K562 (cell line): ENCODE results near the gene PTGES3L. TPM values are rescaled to one million over a fixed set of nuclear protein-coding genes. Genes with fewer than 3 reads are reported as not detected.

Experiments used
- ARID1B ChIP-seq: fragments of 450-650 bp; IDR thresholded peaks from 2 replicates; pipeline ENCODE4 v1.6.1; 2016; ENCODE audit warnings: antibody characterized with exemption, mild to moderate bottlenecking, inconsistent platforms
- BRD9 ChIP-seq: fragments of 450-650 bp; IDR thresholded peaks from 2 replicates; pipeline ENCODE4 v1.6.1; 2018; ENCODE audit warnings: low read depth; ENCODE audit not compliant: partially characterized antibody
- ETS2 ChIP-seq: IDR thresholded peaks from 2 replicates; pipeline ENCODE4 v1.6.1; 2016; ENCODE audit warnings: borderline replicate concordance, missing genetic modification characterization, mild to moderate bottlenecking, moderate library complexity, missing compliant biosample characterization; ENCODE audit not compliant: poor library complexity, severe bottlenecking
- FOSL1 ChIP-seq: fragments of 200-800 bp; sonication (Bioruptor generic); conservative IDR thresholded peaks from 2 replicates; pipeline ENCODE4 v1.6.1; 2016; ENCODE audit warnings: missing genetic modification characterization, missing compliant biosample characterization
- MXI1 ChIP-seq: IDR thresholded peaks from 2 replicates; pipeline ENCODE4 v1.6.1; 2011; ENCODE audit warnings: low read depth, mild to moderate bottlenecking, improper control_type of control experiment, low read length
- NFATC3 ChIP-seq: fragments of 450-650 bp; IDR thresholded peaks from 2 replicates; pipeline ENCODE4 v1.6.1; 2017; ENCODE audit warnings: mild to moderate bottlenecking
- NFRKB ChIP-seq: fragments of 450-650 bp; IDR thresholded peaks from 2 replicates; pipeline ENCODE4 v1.6.1; 2016; ENCODE audit warnings: low read depth
- RBM14 ChIP-seq: fragments of 200-400 bp; formaldehyde crosslinking; IDR thresholded peaks from 2 replicates; pipeline ENCODE4 v1.6.1; 2018; ENCODE audit warnings: low read depth, mild to moderate bottlenecking, low read length, moderate library complexity, borderline replicate concordance; ENCODE audit not compliant: insufficient read depth
- SAFB2 ChIP-seq: fragments of 200-400 bp; formaldehyde crosslinking; IDR thresholded peaks from 2 replicates; pipeline ENCODE4 v1.6.1; 2018; ENCODE audit warnings: borderline replicate concordance, low read length, low read depth, moderate library complexity; ENCODE audit not compliant: severe bottlenecking
- SIN3A ChIP-seq, 2 experiments: fragments of 150-350 bp in 1 of 2; IDR thresholded peaks; 2 replicates each; pipeline ENCODE4 v1.6.1; 2011 to 2016; ENCODE audit warnings: borderline replicate concordance in 2 of 2, low read depth in 2 of 2, low read length in 2 of 2, mild to moderate bottlenecking in 2 of 2, moderate library complexity in 2 of 2; ENCODE audit not compliant: control insufficient read depth in 1 of 2
- SMAD2 ChIP-seq: fragments of 150-350 bp; IDR thresholded peaks from 2 replicates; pipeline ENCODE4 v1.6.1; 2014; ENCODE audit warnings: low read depth, mild to moderate bottlenecking, low read length
- SMARCE1 ChIP-seq: fragments of 450-650 bp; IDR thresholded peaks from 2 replicates; pipeline ENCODE4 v1.7.1; 2016; ENCODE audit warnings: mild to moderate bottlenecking
- SMC3 ChIP-seq: conservative IDR thresholded peaks from 2 replicates; pipeline ENCODE4 v1.6.1; 2011; ENCODE audit warnings: low read depth, low read length, improper control_type of control experiment; ENCODE audit not compliant: insufficient read depth
- TAF15 ChIP-seq: fragments of 200-400 bp; formaldehyde crosslinking; IDR thresholded peaks from 2 replicates; pipeline ENCODE4 v1.6.1; 2017; ENCODE audit warnings: mild to moderate bottlenecking, low read depth, low read length, moderate library complexity
- TCF7L2 ChIP-seq: fragments of 150-350 bp; IDR thresholded peaks from 2 replicates; pipeline ENCODE4 v1.6.1; 2016; ENCODE audit warnings: low read depth, mild to moderate bottlenecking, low read length, moderate library complexity
- ZBTB43 ChIP-seq: sonication (generic); formaldehyde crosslinking; IDR thresholded peaks from 2 replicates; pipeline ENCODE4 v1.8.0; 2023; ENCODE audit warnings: mild to moderate bottlenecking, missing genetic modification reagents
- ZNF76 ChIP-seq: fragments of 250-450 bp; sonication (Bioruptor Pico); IDR thresholded peaks from 2 replicates; pipeline ENCODE4 v1.4.0; 2020; ENCODE audit warnings: mild to moderate bottlenecking, moderate library complexity, borderline replicate concordance
- polyA plus RNA-seq, 8 experiments: library from polyadenylated mRNA; depleted of rRNA in 4 of 8; stranded (reverse) in 5 of 8; unstranded in 3 of 8; fragments of >200 nt; fragmentation: Nextera tagmentation in 2 of 8; fragmentation: Illumina TruSeq in 1 of 8; extraction: Ambion mirVana in 2 of 8; extraction: Trizol in 1 of 8; gene quantifications; 2 replicates each; pipeline versions ENCODE4 v1.2.1 to v1.2.3, GENCODE V29; 2011 to 2014; ENCODE audit warnings: inconsistent platforms in 1 of 8, missing spikeins in 1 of 8
- total RNA-seq, 7 experiments: library from RNA; depleted of rRNA in 6 of 7; stranded (reverse); fragments of >200 nt in 6 of 7; fragmentation: Illumina TruSeq in 2 of 7; extraction: Trizol in 2 of 7; gene quantifications; 2 replicates each; pipeline versions ENCODE4 v1.2.1 to v1.2.3, GENCODE V29; 2011 to 2021; ENCODE audit warnings: low replicate concordance in 1 of 7
- TF ChIP-seq, protein P1 (sequence below): fragments of 250-450 bp; sonication (Bioruptor Pico); IDR thresholded peaks from 2 replicates; pipeline ENCODE4 v1.4.0; 2020; ENCODE audit warnings: mild to moderate bottlenecking
- TF ChIP-seq, protein P2 (sequence below): fragments of 450-650 bp; formaldehyde crosslinking; IDR thresholded peaks from 2 replicates; pipeline ENCODE4 v1.4.0; 2020; ENCODE audit warnings: mild to moderate bottlenecking
- TF ChIP-seq, protein P3 (sequence below): sonication (generic); formaldehyde crosslinking; IDR thresholded peaks from 2 replicates; pipeline ENCODE4 v1.8.1; 2022; ENCODE audit warnings: missing genetic modification reagents

Gene PTGES3L
- total and polyA plus RNA-seq, 9 of the 15 experiments (the other 6 are each of a cell fraction or from before 2014, with no cell fraction given): 6.0 to 16.0 (median 9.6) TPM

GRCh38 chr17:42964161-42964932 is 15.5 kb downstream of the PTGES3L start, which contains the start of gene AARSD1 (continued):
- no peak for TF ChIP-seq ZNF76 (CRISPR knock-in tag)
- 0 out of 2 replicates have a peak, but pooled peaks have one; percentile 2 for TF ChIP-seq SMC3
- TF ChIP-seq ETS2 (tag): no peak
- TF ChIP-seq SMAD2: no peak
- TF ChIP-seq, protein P1, sequence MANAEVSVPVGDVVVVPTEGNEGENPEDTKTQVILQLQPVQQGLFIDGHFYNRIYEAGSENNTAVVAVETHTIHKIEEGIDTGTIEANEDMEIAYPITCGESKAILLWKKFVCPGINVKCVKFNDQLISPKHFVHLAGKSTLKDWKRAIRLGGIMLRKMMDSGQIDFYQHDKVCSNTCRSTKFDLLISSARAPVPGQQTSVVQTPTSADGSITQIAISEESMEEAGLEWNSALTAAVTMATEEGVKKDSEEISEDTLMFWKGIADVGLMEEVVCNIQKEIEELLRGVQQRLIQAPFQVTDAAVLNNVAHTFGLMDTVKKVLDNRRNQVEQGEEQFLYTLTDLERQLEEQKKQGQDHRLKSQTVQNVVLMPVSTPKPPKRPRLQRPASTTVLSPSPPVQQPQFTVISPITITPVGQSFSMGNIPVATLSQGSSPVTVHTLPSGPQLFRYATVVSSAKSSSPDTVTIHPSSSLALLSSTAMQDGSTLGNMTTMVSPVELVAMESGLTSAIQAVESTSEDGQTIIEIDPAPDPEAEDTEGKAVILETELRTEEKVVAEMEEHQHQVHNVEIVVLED (CRISPR knock-in tag): peak; percentile 77
- peak; percentile 82 to 87; a peak in 3 of 4 replicates for TF ChIP-seq SIN3A (IDR thresholded peaks at IDR 0.05; ENCODE audit: borderline replicate concordance in 2 of 2, control insufficient read depth in 1 of 2, low read depth in 2 of 2, low read length in 2 of 2)
- no peak for TF ChIP-seq FOSL1
- peak; percentile 79; the same call in 1 of the 2 replicates for TF ChIP-seq NFRKB
- no peak for TF ChIP-seq RBM14
- no peak for TF ChIP-seq NFATC3
- TF ChIP-seq TCF7L2: no peak
- TF ChIP-seq MXI1: peak; percentile 82
- TF ChIP-seq TAF15: no peak
- TF ChIP-seq, protein P2, sequence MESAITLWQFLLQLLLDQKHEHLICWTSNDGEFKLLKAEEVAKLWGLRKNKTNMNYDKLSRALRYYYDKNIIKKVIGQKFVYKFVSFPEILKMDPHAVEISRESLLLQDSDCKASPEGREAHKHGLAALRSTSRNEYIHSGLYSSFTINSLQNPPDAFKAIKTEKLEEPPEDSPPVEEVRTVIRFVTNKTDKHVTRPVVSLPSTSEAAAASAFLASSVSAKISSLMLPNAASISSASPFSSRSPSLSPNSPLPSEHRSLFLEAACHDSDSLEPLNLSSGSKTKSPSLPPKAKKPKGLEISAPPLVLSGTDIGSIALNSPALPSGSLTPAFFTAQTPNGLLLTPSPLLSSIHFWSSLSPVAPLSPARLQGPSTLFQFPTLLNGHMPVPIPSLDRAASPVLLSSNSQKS (CRISPR knock-in tag): no peak
- TF ChIP-seq, protein P3, sequence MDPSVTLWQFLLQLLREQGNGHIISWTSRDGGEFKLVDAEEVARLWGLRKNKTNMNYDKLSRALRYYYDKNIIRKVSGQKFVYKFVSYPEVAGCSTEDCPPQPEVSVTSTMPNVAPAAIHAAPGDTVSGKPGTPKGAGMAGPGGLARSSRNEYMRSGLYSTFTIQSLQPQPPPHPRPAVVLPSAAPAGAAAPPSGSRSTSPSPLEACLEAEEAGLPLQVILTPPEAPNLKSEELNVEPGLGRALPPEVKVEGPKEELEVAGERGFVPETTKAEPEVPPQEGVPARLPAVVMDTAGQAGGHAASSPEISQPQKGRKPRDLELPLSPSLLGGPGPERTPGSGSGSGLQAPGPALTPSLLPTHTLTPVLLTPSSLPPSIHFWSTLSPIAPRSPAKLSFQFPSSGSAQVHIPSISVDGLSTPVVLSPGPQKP: no peak
- TF ChIP-seq SMARCE1: no peak
- no peak; the same call in 1 of the 2 replicates for TF ChIP-seq ARID1B
- no peak for TF ChIP-seq ZBTB43 (CRISPR knock-in tag)
- no peak for TF ChIP-seq SAFB2
- no peak for TF ChIP-seq BRD9
